ENCODE data around the gene MTA3. TPM values are rescaled to one million over a fixed set of nuclear protein-coding genes. Genes with fewer than 3 reads are reported as not detected.

MTA3 gene
- total RNA-seq, 1 experiment from 2014 or later = 25.9 TPM

DNA sequence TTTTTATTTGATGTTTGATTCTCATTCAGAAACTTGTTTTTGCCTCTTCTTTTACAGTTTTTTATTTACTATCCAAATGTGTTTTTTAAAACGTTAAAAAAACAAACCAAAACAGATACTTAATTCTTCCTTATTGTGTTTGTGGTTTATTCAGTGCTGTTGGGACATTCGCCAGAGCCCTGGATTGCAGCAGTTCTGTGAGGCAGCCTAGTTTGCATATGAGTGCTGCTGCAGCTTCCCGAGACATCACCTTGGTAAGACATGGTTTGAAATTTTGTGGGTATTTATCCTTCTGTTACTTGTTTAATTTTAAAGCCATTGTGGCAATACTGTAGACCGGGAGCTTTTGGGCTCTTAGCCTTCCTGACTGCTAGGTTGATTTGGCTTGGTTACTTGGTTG is 91.2 kb downstream of the MTA3 start:
- no peak for DNase-seq (ENCODE audit: low read depth)

DNA sequence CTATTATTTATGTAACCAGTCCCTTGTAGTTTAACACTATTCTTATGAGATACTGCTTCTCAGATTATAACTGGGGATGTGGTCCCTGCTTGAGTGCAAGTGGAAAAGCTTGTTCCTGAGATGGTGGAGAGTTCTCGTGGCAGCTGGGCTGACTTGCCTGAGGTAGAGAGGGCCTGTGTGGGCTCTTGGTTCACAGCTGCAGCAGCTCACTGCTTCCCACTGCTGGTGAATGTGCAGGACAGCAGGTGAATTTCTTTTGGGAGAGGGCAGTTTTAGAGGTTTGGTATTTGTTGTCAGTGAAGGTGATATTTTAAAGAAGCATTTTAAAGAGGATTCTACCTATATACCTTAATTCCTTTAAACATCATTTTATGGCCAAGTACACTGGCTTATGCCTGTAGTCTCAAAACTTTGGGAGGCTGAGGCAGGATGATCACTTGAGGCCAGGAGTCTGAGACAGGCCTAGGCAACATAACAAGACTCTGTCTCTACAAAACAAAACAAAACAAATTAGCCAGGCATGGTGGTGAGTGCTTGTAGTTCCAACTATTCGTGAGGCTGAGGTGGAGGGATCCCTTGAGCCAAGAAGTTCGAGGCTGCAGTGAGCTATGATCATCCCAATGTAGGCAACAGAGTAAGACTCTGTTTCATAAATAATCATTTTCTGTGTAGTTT is 94.8 kb downstream of the MTA3 start:
- peak; percentile 70 for DNase-seq (ENCODE audit: low read depth)

- no peak for DNase-seq (ENCODE audit: low read depth)
These were observed 95.4 kb downstream of the MTA3 start for GRCh38 chr2:42663828-42664227.

- DNase-seq (ENCODE audit: low read depth) = no peak
These were observed 105.7 kb downstream of the MTA3 start for GRCh38 chr2:42673989-42674579.

DNA sequence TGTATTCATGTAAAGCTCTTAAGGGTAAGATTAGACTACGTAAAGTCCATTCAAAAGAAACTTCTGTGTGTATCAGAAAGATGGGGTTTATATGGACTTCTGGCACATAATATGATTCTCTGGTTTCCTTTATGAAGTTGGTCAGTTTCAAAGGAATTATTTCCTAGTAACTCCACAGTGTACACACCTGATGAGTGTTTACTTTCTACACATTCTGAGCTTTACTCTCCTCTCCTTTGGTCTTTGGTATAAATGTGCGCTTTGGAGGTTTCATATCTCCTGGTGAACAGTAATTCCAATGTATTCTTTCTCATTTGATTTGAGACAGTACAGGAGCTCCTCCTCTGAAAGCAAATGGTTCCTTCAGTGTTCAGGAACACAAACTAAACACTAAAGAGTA is 107.4 kb downstream of the MTA3 start:
- DNase-seq (ENCODE audit: low read depth) = no peak

- DNase-seq (ENCODE audit: low read depth) = no peak
These were observed 116.9 kb downstream of the MTA3 start for GRCh38 chr2:42685303-42685702.

DNA sequence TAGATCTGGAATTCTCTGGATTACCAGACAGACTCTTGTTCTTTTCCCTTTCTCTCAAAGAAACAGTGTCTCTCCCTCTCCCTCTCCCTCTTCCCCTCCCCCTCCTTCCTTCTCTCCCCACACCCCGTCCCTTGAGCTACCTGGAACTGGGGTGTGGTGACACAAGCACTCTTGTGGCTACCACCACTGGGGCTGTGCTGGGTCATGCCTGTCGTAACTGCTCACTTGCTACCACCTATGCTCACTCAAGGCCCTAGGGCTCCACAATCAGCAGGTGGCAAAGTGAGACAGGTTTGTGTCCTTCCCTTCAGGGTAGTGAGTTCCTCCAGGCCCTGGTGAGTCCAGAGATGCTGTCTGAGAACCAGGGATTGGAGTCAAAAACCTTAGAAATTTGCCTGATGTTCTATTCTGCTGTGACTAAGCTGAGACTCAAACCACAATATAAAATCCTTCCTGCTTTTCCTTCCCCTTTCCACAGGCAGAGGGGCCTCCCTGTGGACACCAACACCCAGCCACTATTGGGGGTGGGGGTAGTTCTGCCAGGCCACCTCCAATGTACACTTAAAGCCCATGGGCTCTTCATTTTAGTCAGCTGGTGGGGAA is 124.7 kb downstream of the MTA3 start:
- no peak for DNase-seq (ENCODE audit: low read depth)

- DNase-seq (ENCODE audit: low read depth) = no peak
These were observed 125.5 kb downstream of the MTA3 start for GRCh38 chr2:42693688-42694479.

DNA sequence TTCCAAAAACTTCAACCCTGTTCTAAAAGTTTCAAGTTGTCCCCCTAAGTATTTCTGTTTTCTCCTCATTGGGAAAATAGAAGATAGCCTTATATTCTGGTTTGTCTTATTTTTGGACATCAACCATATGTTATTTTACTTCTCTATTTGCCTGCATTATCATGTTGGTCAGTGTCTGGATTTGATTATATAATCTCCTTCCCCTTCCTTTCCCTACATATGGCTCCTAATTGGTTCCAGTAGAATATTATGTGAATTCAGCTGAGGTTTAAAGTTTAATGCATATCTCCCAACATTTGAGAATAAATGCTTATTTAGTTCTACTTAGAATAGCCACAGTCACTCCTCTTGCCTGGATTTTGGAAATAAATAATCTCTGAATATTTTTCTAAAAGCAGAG is 128.6 kb downstream of the MTA3 start:
- no peak for DNase-seq (ENCODE audit: low read depth)

GRCh38 chr2:42698940-42699339 is 130.5 kb downstream of the MTA3 start:
- DNase-seq (ENCODE audit: low read depth) = no peak

GRCh38 chr2:42706836-42707235 is 138.4 kb downstream of the MTA3 start:
- DNase-seq (ENCODE audit: low read depth) = no peak

GRCh38 chr2:42708179-42708578 is 139.7 kb downstream of the MTA3 start:
- no peak for DNase-seq (ENCODE audit: low read depth)

GRCh38 chr2:42711896-42712295 is 143.5 kb downstream of the MTA3 start:
- no peak for DNase-seq (ENCODE audit: low read depth)

DNA sequence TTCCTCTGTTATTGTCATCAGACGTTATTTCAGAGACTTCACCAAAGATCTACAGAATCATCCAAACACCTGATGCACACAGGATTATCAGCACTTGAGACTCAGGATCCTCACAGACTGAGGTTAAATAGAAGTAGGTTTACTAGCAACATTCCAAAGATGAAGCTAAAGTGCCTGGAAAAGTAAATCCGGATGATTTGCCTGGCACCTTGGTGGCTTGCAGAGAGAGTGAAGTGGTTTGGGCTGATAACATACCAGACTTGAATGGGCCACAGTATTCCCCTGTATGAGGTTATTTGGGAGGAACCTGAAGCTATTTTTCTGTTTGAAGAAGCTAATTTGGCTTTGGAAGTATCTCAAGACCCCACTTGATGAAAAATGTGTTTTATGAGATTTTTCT is 144.5 kb downstream of the MTA3 start:
- DNase-seq (ENCODE audit: low read depth) = no peak

- DNase-seq (ENCODE audit: low read depth) = no peak
These were observed 145.5 kb downstream of the MTA3 start for GRCh38 chr2:42713920-42714319.

- DNase-seq (ENCODE audit: low read depth) = no peak
These were observed 146.3 kb downstream of the MTA3 start for GRCh38 chr2:42714686-42715085.

DNA sequence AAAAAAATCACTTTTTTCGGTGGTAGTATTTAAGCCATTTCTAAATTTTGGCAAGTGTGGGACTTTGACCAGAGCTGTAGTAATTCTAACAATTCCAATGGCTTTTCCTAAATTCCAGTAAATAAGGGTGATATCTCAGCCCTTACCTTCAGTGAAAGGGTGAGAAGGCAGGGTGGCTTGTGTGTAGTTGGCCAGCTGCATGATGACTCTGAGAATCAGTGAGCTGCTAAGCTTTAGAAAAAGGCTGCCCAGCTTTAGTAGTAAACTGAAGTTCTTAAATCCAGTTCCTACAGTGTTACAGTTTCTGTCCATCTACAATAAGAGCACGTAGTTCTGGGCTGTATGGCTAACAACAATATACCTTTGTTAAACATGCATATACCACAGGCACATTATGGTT is 153.5 kb downstream of the MTA3 start:
- no peak for DNase-seq (ENCODE audit: low read depth)

GRCh38 chr2:42722320-42723190 is 154.1 kb downstream of the MTA3 start:
- peak; percentile 68 for DNase-seq (ENCODE audit: low read depth)

DNA sequence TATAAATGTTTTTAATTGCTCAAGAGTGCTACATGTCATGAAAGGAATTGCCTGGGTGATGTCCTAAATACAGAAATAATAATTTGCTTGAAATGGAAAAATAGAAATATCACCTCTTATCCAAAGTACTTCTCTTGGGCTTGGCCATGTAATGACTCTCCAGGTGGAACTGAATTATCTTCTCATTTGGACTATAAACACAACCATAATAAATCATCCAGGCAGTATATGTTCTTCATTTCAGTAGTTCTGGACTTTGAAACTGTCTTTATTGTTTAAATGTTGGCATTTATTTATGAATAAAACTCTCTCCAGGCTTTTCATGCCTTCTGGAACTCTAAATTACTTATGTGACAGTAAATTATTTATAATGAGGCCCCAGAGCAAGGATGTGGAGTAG is 155.0 kb downstream of the MTA3 start:
- DNase-seq (ENCODE audit: low read depth) = no peak

DNA sequence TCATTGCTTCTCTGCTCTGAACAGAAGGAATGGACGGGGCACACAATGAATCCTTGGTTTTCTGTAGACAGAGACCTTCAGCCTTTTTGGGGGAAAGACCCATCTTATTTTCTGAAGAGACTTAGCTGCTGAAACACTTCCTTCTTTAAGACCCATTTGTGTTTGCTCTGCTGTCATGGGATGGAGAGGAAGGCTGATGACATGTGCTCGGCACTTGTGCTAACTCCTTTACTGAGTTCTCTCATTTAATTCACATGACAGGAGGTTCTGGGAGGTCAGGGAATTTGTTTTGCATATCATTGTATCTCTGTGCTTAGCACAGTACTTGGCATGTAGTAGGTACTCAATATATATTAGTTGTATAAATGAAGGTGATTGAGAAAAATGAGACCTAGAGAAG is 156.5 kb downstream of the MTA3 start:
- DNase-seq (ENCODE audit: low read depth) = no peak

DNA sequence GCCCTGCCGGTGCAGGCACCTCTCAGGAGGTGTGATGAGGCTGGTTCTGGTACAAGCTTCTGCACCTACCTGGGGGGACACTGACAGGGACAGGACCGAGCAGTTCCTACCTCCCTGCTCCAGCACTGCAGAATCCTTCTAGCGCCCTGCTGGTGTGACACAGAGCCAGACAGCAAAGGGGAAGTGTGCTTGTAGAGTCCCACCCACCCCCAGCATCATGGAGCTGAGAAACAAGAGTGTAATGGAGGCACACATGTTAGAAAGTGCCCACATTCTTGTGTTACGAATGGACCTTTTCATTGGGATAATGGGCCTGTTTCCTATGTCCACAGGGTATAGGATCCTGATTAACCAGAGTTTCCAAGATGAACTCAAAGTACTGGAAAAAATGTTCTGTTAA is 157.2 kb downstream of the MTA3 start:
- no peak for DNase-seq (ENCODE audit: low read depth)

DNA sequence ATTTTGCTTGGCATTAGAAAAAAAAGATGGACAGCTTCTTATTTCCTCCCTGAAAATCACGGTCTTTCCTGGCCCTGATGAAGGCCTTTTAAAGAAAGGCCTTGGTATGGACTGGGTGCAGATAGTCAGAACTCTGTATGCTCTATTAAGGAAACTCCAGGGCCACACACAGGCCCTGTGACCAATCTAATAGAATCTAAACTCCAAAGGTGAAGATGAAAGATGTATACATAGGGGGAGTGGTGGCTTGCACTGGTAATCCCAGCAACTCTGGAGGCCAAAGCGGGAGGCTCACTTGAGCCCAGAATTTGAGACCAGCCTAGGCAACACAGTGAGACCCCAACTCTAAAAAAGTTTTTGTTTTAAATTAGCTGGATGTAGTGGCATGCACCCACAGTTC is 158.2 kb downstream of the MTA3 start:
- DNase-seq (ENCODE audit: low read depth) = no peak
